GM21423 (cell line): ENCODE results near the gene ICAM1.

ENCODE experiments used
- ATAC-seq: cut with Tn5 transposase; IDR thresholded peaks from one replicate; pipeline ENCODE4 v1.9.1; 2021; ENCODE audit warnings: mild to moderate bottlenecking, moderate library complexity; ENCODE audit not compliant: unreplicated experiment

The ICAM1 gene

GRCh38 chr19:10292789-10293636 is 22.1 kb downstream of the ICAM1 start:
- no peak for ATAC-seq

DNA sequence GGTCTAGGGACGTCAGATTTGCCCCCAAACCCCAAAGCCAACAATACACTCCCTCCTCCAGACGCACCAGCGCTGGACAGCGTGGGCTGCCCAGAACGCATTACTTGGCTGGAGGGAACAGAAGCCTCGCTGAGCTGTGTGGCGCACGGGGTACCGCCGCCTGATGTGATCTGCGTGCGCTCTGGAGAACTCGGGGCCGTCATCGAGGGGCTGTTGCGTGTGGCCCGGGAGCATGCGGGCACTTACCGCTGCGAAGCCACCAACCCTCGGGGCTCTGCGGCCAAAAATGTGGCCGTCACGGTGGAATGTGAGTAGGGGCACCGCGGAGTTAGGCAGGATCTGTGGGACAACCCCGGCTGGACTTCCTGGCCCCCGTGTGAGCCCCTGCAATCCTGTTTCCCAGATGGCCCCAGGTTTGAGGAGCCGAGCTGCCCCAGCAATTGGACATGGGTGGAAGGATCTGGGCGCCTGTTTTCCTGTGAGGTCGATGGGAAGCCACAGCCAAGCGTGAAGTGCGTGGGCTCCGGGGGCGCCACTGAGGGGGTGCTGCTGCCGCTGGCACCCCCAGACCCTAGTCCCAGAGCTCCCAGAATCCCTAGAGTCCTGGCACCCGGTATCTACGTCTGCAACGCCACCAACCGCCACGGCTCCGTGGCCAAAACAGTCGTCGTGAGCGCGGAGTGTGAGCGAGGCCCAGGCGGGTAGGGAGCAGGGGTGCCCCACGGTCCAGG is 22.9 kb downstream of the ICAM1 start:
- ATAC-seq = no peak

DNA sequence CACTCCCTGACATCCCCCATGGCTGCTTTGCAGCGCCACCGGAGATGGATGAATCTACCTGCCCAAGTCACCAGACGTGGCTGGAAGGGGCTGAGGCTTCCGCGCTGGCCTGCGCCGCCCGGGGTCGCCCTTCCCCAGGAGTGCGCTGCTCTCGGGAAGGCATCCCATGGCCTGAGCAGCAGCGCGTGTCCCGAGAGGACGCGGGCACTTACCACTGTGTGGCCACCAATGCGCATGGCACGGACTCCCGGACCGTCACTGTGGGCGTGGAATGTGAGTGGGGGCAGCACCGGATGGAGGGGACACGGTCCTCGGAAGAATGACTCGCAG is 23.4 kb downstream of the ICAM1 start:
- no peak for ATAC-seq

DNA sequence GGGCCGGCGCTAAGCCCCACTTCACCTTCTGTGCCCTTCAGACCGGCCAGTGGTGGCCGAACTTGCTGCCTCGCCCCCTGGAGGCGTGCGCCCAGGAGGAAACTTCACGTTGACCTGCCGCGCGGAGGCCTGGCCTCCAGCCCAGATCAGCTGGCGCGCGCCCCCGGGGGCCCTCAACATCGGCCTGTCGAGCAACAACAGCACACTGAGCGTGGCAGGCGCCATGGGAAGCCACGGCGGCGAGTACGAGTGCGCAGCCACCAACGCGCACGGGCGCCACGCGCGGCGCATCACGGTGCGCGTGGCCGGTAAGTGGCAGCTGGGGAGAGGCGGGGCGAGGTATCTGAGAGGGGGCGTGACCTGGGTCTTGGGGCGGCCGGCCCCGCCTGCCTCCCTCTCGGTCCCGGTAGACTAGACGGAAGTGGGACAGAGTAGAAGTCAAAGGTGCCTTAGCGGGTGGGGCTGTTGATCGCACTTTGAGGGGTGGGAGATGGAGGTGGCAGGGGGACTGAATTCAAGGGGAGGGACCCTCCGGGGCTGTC is 24.5 kb downstream of the ICAM1 start:
- peak; percentile 50 for ATAC-seq

DNA sequence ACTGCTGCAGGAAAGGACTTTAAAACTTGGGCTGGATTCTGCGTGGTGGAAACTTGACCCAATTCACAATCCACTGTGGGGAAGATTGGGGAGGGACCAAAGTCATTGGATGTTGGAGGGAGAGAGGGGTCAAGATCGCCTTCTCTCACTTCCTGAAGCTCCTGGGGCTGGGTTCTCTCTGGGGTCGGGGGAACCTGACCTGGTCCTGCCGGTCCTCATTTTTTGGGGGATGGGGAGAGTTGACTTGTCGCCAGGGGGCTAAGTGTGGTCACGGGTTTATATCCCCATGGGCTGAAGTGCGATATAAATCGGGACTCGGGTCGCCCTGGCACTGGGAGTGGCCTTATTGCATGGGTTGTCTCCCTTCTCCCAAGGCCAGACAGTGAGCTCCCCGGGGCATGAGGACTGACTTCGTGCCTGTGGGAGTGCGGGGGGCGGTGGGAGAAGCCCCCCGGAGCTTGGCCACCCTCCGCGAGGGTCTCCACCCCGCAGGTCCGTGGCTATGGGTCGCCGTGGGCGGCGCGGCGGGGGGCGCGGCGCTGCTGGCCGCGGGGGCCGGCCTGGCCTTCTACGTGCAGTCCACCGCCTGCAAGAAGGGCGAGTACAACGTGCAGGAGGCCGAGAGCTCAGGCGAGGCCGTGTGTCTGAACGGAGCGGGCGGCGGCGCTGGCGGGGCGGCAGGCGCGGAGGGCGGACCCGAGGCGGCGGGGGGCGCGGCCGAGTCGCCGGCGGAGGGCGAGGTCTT is 25.1 kb downstream of the ICAM1 start:
- ATAC-seq = no peak

DNA sequence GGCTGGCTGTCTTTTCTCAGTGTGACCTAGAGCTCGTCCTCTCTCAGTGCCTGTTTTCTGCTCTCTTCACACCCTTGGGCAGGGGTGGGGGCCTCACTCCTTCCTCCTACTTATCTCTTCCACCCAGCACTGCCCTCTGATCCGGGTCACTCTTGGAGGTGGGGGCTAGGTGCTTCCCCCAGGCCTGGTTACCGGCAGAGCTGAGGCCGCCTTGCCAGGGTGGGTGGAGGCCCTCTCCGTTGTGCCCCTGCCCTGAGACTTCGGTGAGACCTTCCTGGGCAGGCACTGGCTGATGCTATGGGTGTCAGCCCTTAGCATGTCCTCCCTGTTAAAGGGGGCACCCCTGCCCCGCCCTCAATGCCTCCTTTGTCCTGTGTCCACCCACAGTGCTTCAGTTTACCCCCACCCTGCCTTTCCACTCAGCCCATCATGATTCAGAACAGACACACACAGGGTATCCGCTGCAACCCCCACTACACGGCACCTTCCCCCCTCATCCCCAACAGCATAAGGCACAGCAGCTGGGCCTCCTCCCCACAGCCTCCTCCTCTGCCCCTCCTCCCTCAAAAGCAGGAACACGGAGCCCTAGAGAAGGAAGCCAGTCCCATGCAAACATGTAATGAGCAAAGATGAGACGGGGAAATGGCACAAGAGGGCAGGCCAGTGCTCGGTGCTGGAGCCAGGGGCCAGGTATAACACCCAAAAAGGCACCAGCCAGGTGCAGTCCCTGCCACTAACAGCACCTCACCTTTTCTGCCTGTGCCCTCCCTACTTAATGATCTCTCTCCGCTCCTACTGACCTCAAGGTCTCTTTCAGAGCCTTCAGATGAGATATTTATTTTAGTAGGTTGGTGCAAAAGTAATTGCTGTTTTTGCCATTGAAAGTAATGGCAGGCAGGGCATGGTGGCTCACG is 28.9 kb downstream of the ICAM1 start:
- ATAC-seq = no peak

GRCh38 chr19:10305139-10305806 is 34.4 kb downstream of the ICAM1 start:
- no peak for ATAC-seq

DNA sequence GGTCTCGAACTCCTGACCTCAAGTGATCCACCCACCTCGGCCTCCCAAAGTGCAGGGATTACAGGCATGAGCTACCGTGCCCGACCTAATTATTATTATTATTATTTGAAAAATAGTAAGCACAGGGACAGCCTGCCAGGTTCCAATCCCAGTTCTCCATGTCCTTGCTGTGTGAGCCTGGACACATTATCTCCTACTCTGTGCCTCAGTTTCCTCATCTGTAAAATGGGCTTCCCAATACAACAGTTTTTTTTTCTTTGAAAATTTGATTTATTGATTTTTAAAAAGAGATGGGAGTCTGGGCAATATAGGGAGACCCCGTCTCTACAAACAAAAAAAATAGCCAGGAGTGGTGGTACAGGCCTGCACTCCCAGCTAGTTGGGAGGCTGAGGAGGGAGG is 35.4 kb downstream of the ICAM1 start:
- ATAC-seq = no peak

DNA sequence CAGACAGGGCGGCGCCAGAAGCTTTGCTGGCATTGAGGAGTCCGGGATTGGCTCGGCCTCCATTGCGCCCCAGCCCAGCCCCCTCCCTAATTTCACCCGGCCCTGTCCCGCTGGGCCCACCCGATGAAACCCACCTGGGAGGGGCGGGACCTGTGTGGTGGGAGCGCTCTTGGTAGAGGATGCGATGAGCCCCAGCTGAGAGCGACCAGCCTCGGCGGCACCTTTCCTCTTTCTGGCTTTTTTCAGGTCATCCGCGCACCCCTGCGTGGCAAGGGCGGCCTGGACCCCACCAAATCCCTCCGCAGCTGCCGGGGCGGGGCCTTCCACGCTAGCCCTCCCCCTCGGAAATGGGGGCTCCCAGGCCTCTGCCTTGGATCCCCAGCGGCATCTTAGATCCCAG is 38.5 kb downstream of the ICAM1 start, which contains the start of gene ZGLP1:
ZGLP1 (minus strand) TSS at position 393 of the 400 bp plus-strand sequence.
- ATAC-seq = no peak

GRCh38 chr19:10315335-10316214 is 44.7 kb downstream of the ICAM1 start, which contains the start of gene FDX2:
Gene FDX2, minus strand, starts transcription at chr19:10316015. Its CDS starts 19 bp downstream, at chr19:10315996.
- peak; percentile 49 for ATAC-seq

GRCh38 chr19:10316229-10317044 is 45.5 kb downstream of the ICAM1 start:
- ATAC-seq = no peak

- no peak for ATAC-seq
These were observed 46.3 kb downstream of the ICAM1 start for GRCh38 chr19:10317045-10317856.

GRCh38 chr19:10317857-10318462 is 47.0 kb downstream of the ICAM1 start:
- no peak for ATAC-seq

DNA sequence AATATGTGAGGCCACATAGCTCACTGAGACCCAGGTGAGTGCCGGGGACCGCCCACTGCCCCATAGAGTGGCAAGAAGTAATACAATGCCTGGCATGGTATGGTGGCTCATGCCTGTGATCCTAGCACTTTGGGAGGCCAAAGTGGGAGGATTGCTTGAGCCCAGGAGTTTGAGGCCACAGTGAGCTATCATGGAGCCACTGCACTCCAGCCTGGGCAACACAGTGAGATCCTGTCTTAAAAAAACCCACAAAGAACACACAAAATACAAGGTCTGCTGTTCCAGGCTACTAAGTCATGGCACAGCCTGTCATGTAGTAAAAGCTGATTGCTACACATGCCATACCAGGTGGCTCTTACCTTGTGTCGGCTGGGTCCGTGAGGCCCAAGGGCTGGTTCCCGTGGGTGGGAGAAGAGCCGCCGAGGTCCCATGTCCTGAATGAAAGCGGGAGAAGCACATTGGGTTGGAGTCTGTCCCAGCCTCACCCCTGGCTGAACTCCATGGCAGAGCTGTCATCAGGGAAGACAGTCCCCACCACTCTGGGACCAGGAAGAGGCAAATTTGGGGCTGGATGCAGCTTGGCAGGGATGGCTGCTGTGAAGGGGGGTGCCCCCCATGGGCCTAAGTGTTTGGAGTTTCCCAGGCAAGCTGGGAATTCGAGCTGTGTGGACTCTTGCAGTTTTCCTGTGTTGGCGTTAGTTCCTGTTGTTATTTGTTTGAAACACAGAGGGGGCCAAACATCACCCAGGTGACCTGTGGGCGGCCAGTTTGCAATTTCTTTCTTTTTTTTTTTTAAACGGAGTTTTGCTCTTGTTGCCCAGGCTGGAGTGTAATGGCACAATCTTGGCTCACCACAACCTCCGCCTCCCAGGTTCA is 48.1 kb downstream of the ICAM1 start:
- no peak for ATAC-seq

- no peak for ATAC-seq
These were observed 49.9 kb downstream of the ICAM1 start for GRCh38 chr19:10320602-10321416.
